Measurements from ENCODE around the gene LPIN1.

GRCh38 chr2:11786592-11786991 lies 40.2 kb downstream of the LPIN1 start:
- TF ChIP-seq GABPA (IDR thresholded peaks at IDR 0.05; ENCODE audit: borderline replicate concordance, insufficient read depth, low read length) (no peak), CTCF (IDR thresholded peaks at IDR 0.05; ENCODE audit: control extremely low read depth in 1 of 3, insufficient read depth in 1 of 3, low read depth in 1 of 3, low read length in 3 of 3) (no peak), SIN3A (conservative IDR thresholded peaks at IDR 0.05 in 1 of 2, IDR thresholded peaks at IDR 0.05 in 1 of 2; ENCODE audit: low read depth in 1 of 2, low read length in 2 of 2) (no peak), CBX8 (IDR thresholded peaks at IDR 0.05; ENCODE audit: borderline replicate concordance, low read depth, low read length) (no peak), POLR2AphosphoS5 (IDR thresholded peaks at IDR 0.05; ENCODE audit: low read depth, low read length) (no peak)

Data from H1 (cell line).